Measurements from ENCODE around the gene SYT5. TPM values are rescaled to one million over a fixed set of nuclear protein-coding genes. Genes with fewer than 3 reads are reported as not detected.
"Not testable (repeated sequence)": the region's sequence is repeated elsewhere in the genome, so short reads cannot be mapped to it uniquely, and the experiment has no call there.

The SYT5 gene
- total and polyA plus RNA-seq, 9 donors = 0.08 to 2.3 (median 0.46) TPM; not detected in 5

- 42 to 59% (median 59%) methylated on average over 4 of the region's 4 CpGs for WGBS, 3 donors
Measured at GRCh38 chr19:55158423-55158822, 21.7 kb downstream of the SYT5 start.

GRCh38 chr19:55157064-55157908 is 22.8 kb downstream of the SYT5 start, which contains the start of gene TNNI3:
TSS of gene TNNI3 (minus strand) at chr19:55157732. CDS start at chr19:55157589, 143 bp downstream.
- WGBS, 3 donors = 15 to 29% (median 27%) methylated on average over 38 to 39 of the region's 39 CpGs
- no peak within 1 kb of the TSS for H3K27ac ChIP-seq
- no peak for TF ChIP-seq POLR2A (IDR thresholded peaks at IDR 0.05)
- TF ChIP-seq CTCF (IDR thresholded peaks at IDR 0.05) = no peak
- no peak for TF ChIP-seq EP300 (IDR thresholded peaks at IDR 0.05)
- intact Hi-C loops (cut with DNase I) = no loop called here
- H3K9me3 ChIP-seq = no peaks in the 10 kb centered on the region
- H3K36me3 ChIP-seq = no peaks in the 10 kb centered on the region
- peaks cover 4% of the 10 kb centered on the region for H3K27me3 ChIP-seq
- no peak within 1 kb of the TSS for H3K4me3 ChIP-seq
- DNase-seq = no peak
- H3K4me1 ChIP-seq (ENCODE audit: insufficient read depth) = peaks cover 3% of the 10 kb centered on the region

More at GRCh38 chr19:55158423-55158822, 21.7 kb downstream of the SYT5 start:
- Histone ChIP-seq H3K4me1 (ENCODE audit: insufficient read depth) (peaks cover 3% of the 10 kb centered on the region), H3K27me3 (peaks cover 4% of the 10 kb centered on the region), H3K4me3 (no peak overlapping the region), H3K27ac (no peak overlapping the region), H3K9me3 (no peaks in the 10 kb centered on the region), H3K36me3 (no peaks in the 10 kb centered on the region)
- TF ChIP-seq POLR2A (IDR thresholded peaks at IDR 0.05) = no peak
- no peak for TF ChIP-seq EP300 (IDR thresholded peaks at IDR 0.05)
- TF ChIP-seq CTCF (IDR thresholded peaks at IDR 0.05) = no peak
- no peak for DNase-seq
- intact Hi-C loops (cut with DNase I) = no loop called here

- intact Hi-C loops (cut with DNase I) = no loop called here
- H3K27me3 ChIP-seq = peaks cover 4% of the 10 kb centered on the region
- 1 to 2% (median 2%) methylated on average over 44 to 52 of the region's 52 CpGs for WGBS, 3 donors
Measured at GRCh38 chr19:55156202-55157063, 23.7 kb downstream of the SYT5 start.

GRCh38 chr19:55155784-55156183 is 24.3 kb downstream of the SYT5 start:
- H3K4me1 ChIP-seq (ENCODE audit: insufficient read depth); H3K27ac ChIP-seq; DNase-seq; H3K36me3 ChIP-seq; intact Hi-C loops (cut with DNase I); H3K9me3 ChIP-seq; H3K4me3 ChIP-seq; H3K27me3 ChIP-seq: not testable (repeated sequence)
- WGBS, 3 donors = 0 to 2% (median 1%) methylated on average over 1 to 5 of the region's 5 CpGs

More at GRCh38 chr19:55156202-55157063, 23.7 kb downstream of the SYT5 start:
- peaks cover 3% of the 10 kb centered on the region for H3K4me1 ChIP-seq (ENCODE audit: insufficient read depth)
- no peak overlapping the region for H3K4me3 ChIP-seq
- TF ChIP-seq CTCF (IDR thresholded peaks at IDR 0.05) (no peak), EP300 (IDR thresholded peaks at IDR 0.05) (no peak), POLR2A (IDR thresholded peaks at IDR 0.05) (no peak)
- H3K9me3 ChIP-seq = no peaks in the 10 kb centered on the region
- H3K27ac ChIP-seq = no peak overlapping the region
- no peak for DNase-seq
- no peaks in the 10 kb centered on the region for H3K36me3 ChIP-seq
